Measurements from ENCODE around the gene C9orf152.

Gene C9orf152

DNA sequence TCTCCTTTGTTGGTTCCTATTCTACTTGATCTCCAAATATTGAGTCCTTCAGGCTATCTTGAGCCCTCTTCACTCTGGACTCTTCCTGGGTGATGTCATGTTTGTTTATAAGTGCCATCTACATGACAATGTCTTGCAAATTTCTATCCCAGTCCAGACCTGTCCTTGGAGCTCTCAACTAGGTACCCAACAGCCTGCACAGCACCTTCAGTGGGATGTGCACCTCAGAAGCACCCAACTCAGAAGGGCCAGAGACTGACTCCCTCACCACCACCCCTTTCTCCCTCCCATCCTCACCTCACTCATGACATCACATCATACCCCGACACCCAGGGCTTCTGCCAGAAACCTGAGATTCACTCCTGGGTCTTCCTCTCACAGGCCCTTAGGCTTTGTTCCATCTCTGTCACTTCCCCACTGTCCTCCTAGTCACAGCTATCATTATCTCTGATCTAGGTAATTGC is 33.9 kb upstream of the C9orf152 start:
- Histone ChIP-seq H3K36me3 (ENCODE audit: insufficient read depth, low read length) (peaks cover 35% of the 10 kb centered on the region), H3K4me1 (ENCODE audit: insufficient read depth, low read length) (no peaks in the 10 kb centered on the region), H3K4me3 (ENCODE audit: low read depth in 1 of 2, low read length in 2 of 2) (no peak overlapping the region), H3K79me2 (ENCODE audit: insufficient read depth, low read length) (peaks cover 7% of the 10 kb centered on the region; the same call in 1 of the 2 replicates), H2AFZ (ENCODE audit: low read depth, low read length) (no peak overlapping the region), H3K27me3 (ENCODE audit: insufficient read depth, low read length, poor library complexity) (no peaks in the 10 kb centered on the region), H3K27ac (ENCODE audit: low read length) (no peak overlapping the region), H4K20me1 (ENCODE audit: insufficient read depth, low read length) (peaks cover 7% of the 10 kb centered on the region; the same call in 1 of the 2 replicates), H3K4me2 (ENCODE audit: insufficient read depth, low read length) (no peak overlapping the region), H3K9ac (ENCODE audit: low read depth, low read length) (no peak overlapping the region), H3K9me3 (ENCODE audit: insufficient read depth, low read length, severe bottlenecking) (no peaks in the 10 kb centered on the region)
- TF ChIP-seq CTCF (IDR thresholded peaks at IDR 0.05; ENCODE audit: borderline replicate concordance, extremely low read depth, low read length, poor library complexity, severe bottlenecking) (no peak), EZH2 (IDR thresholded peaks at IDR 0.05; ENCODE audit: borderline replicate concordance, low read depth, low read length, severe bottlenecking) (no peak)
- DNase-seq (no peak), ATAC-seq (ENCODE audit: insufficient read depth, low read depth) (peak; percentile 22; the same call in 1 of the 3 replicates)

- Histone ChIP-seq H3K79me2 (ENCODE audit: insufficient read depth, low read length) (peaks cover 3% of the 10 kb centered on the region; the same call in 1 of the 2 replicates), H3K9ac (ENCODE audit: low read depth, low read length) (no peak overlapping the region), H2AFZ (ENCODE audit: low read depth, low read length) (no peak overlapping the region), H3K9me3 (ENCODE audit: insufficient read depth, low read length, severe bottlenecking) (no peaks in the 10 kb centered on the region), H3K4me3 (ENCODE audit: low read depth in 1 of 2, low read length in 2 of 2) (no peak overlapping the region), H3K36me3 (ENCODE audit: insufficient read depth, low read length) (peaks cover 30% of the 10 kb centered on the region), H3K4me1 (ENCODE audit: insufficient read depth, low read length) (no peaks in the 10 kb centered on the region), H3K27me3 (ENCODE audit: insufficient read depth, low read length, poor library complexity) (no peaks in the 10 kb centered on the region), H3K27ac (ENCODE audit: low read length) (no peak overlapping the region), H4K20me1 (ENCODE audit: insufficient read depth, low read length) (peaks cover 3% of the 10 kb centered on the region; the same call in 1 of the 2 replicates), H3K4me2 (ENCODE audit: insufficient read depth, low read length) (no peak overlapping the region)
- no peak for TF ChIP-seq CTCF (IDR thresholded peaks at IDR 0.05; ENCODE audit: borderline replicate concordance, extremely low read depth, low read length, poor library complexity, severe bottlenecking)
- no peak for TF ChIP-seq EZH2 (IDR thresholded peaks at IDR 0.05; ENCODE audit: borderline replicate concordance, low read depth, low read length, severe bottlenecking)
- ATAC-seq (ENCODE audit: insufficient read depth, low read depth) (no peak), DNase-seq (no peak)
These were observed 33.4 kb upstream of the C9orf152 start for GRCh38 chr9:110241260-110241857.

- peaks cover 22% of the 10 kb centered on the region; the same call in 1 of the 2 replicates for H3K36me3 ChIP-seq (ENCODE audit: insufficient read depth, low read length)
- no peaks in the 10 kb centered on the region for H3K4me1 ChIP-seq (ENCODE audit: insufficient read depth, low read length)
- H3K79me2 ChIP-seq (ENCODE audit: insufficient read depth, low read length) = no peaks in the 10 kb centered on the region; the same call in 1 of the 2 replicates
- no peak overlapping the region for H3K4me2 ChIP-seq (ENCODE audit: insufficient read depth, low read length)
- no peak overlapping the region for H2AFZ ChIP-seq (ENCODE audit: low read depth, low read length)
- no peak overlapping the region for H3K27ac ChIP-seq (ENCODE audit: low read length)
- H4K20me1 ChIP-seq (ENCODE audit: insufficient read depth, low read length) = no peaks in the 10 kb centered on the region; the same call in 1 of the 2 replicates
- DNase-seq (no peak), ATAC-seq (ENCODE audit: insufficient read depth, low read depth) (no peak)
- H3K9me3 ChIP-seq (ENCODE audit: insufficient read depth, low read length, severe bottlenecking) = no peaks in the 10 kb centered on the region
- TF ChIP-seq CTCF (IDR thresholded peaks at IDR 0.05; ENCODE audit: borderline replicate concordance, extremely low read depth, low read length, poor library complexity, severe bottlenecking) (no peak), EZH2 (IDR thresholded peaks at IDR 0.05; ENCODE audit: borderline replicate concordance, low read depth, low read length, severe bottlenecking) (no peak)
- no peak overlapping the region for H3K4me3 ChIP-seq (ENCODE audit: low read depth in 1 of 2, low read length in 2 of 2)
- no peak overlapping the region for H3K9ac ChIP-seq (ENCODE audit: low read depth, low read length)
- H3K27me3 ChIP-seq (ENCODE audit: insufficient read depth, low read length, poor library complexity) = no peaks in the 10 kb centered on the region
These were observed 32.2 kb upstream of the C9orf152 start for GRCh38 chr9:110240198-110240597.

Data from DND-41 (cell line).